WTC11 (cell line): ENCODE results near the gene SPTLC3. TPM values are rescaled to one million over a fixed set of nuclear protein-coding genes. Genes with fewer than 3 reads are reported as not detected.

ENCODE experiments used
- ATAC-seq: fragments of 200-7000 bp; cut with Tn5 transposase; 2 replicates; pipeline ENCODE4 v1.10.0; 2021; ENCODE audit warnings: mild to moderate bottlenecking, moderate library complexity
- CTCF ChIA-PET: fragments of 300-600 bp; sonication (Branson Sonifier 250); formaldehyde crosslinking; loops from one replicate; lab custom pipeline; 2021; ENCODE audit warnings: antibody characterized with exemption; lab: Charles Lee
- POLR2A ChIA-PET: fragments of 350-600 bp; sonication (Branson Sonifier 250); formaldehyde crosslinking; loops from one replicate; lab custom pipeline; 2021; ENCODE audit warnings: antibody characterized with exemption; lab: Charles Lee
- DNase-seq: peaks from one replicate; pipeline ENCODE4 v3.0.0; 2021; ENCODE audit warnings: low spot score
- H3K27ac Mint-ChIP-seq: 2 replicates; pipeline ENCODE4 v1.8.0; 2021; ENCODE audit warnings: mixed read lengths
- H3K27me3 Mint-ChIP-seq: 2 replicates; pipeline ENCODE4 v1.8.0; 2021; ENCODE audit warnings: low read depth, mild to moderate bottlenecking, moderate library complexity, mixed read lengths
- H3K36me3 Mint-ChIP-seq: 2 replicates; pipeline ENCODE4 v1.8.0; 2021; ENCODE audit warnings: mixed read lengths
- H3K4me1 Mint-ChIP-seq: 2 replicates; pipeline ENCODE4 v1.8.0; 2022; ENCODE audit warnings: mixed read lengths
- H3K4me3 Mint-ChIP-seq: 2 replicates; pipeline ENCODE4 v1.8.0; 2021; ENCODE audit warnings: mild to moderate bottlenecking, moderate library complexity, mixed read lengths
- H3K9me3 Mint-ChIP-seq: 2 replicates; pipeline ENCODE4 v1.8.0; 2021; ENCODE audit warnings: mixed read lengths
- CBFB ChIP-seq: sonication (generic); formaldehyde crosslinking; IDR thresholded peaks from 2 replicates; pipeline ENCODE4 v1.8.1; 2022; ENCODE audit warnings: mild to moderate bottlenecking, low read depth, missing genetic modification reagents
- CREM ChIP-seq: sonication (generic); formaldehyde crosslinking; IDR thresholded peaks from 2 replicates; pipeline ENCODE4 v1.8.1; 2022; ENCODE audit warnings: mild to moderate bottlenecking, missing genetic modification reagents, moderate library complexity
- GTF2I ChIP-seq: fragments of 250-450 bp; sonication (Bioruptor Pico); conservative IDR thresholded peaks from 2 replicates; pipeline ENCODE4 v1.4.0; 2021; ENCODE audit warnings: mild to moderate bottlenecking
- JUN ChIP-seq: sonication (generic); formaldehyde crosslinking; IDR thresholded peaks from 2 replicates; pipeline ENCODE4 v1.8.0; 2023; ENCODE audit warnings: mild to moderate bottlenecking, missing genetic modification reagents
- OVOL2 ChIP-seq: fragments of 250-450 bp; sonication (Bioruptor Pico); IDR thresholded peaks from 2 replicates; pipeline ENCODE4 v1.9.0; 2021; ENCODE audit warnings: mild to moderate bottlenecking, borderline replicate concordance
- ZNF138 ChIP-seq: sonication (generic); formaldehyde crosslinking; conservative IDR thresholded peaks from 2 replicates; pipeline ENCODE4 v1.8.1; 2022; ENCODE audit warnings: mild to moderate bottlenecking, moderate library complexity, missing genetic modification reagents
- ZNF219 ChIP-seq: sonication (generic); formaldehyde crosslinking; IDR thresholded peaks from 2 replicates; pipeline ENCODE4 v1.8.0; 2023; ENCODE audit warnings: missing genetic modification reagents, mild to moderate bottlenecking, borderline replicate concordance
- ZNF317 ChIP-seq: sonication (generic); formaldehyde crosslinking; IDR thresholded peaks from 2 replicates; pipeline ENCODE4 v1.8.1; 2023; ENCODE audit warnings: low read depth, mild to moderate bottlenecking, moderate library complexity, missing genetic modification reagents, borderline replicate concordance
- ZNF396 ChIP-seq: fragments of 250-450 bp; sonication (Bioruptor Pico); IDR thresholded peaks from 2 replicates; pipeline ENCODE4 v1.8.0; 2021; ENCODE audit warnings: mild to moderate bottlenecking, moderate library complexity, borderline replicate concordance
- ZNF416 ChIP-seq: fragments of 250-450 bp; sonication (Bioruptor Pico); IDR thresholded peaks from 2 replicates; pipeline ENCODE4 v1.9.0; 2021; ENCODE audit warnings: mild to moderate bottlenecking, inconsistent platforms
- ZNF423 ChIP-seq: fragments of 250-450 bp; sonication (Bioruptor Pico); IDR thresholded peaks from 2 replicates; pipeline ENCODE4 v2.1.2; 2022; ENCODE audit warnings: mild to moderate bottlenecking, moderate library complexity
- total RNA-seq: library from RNA; stranded (reverse); gene quantifications from 3 replicates; pipeline ENCODE4 v1.2.3, GENCODE V29; 2021
- TF ChIP-seq, protein P1 (sequence below): sonication (generic); formaldehyde crosslinking; IDR thresholded peaks from 2 replicates; pipeline ENCODE4 v1.8.1; 2023; ENCODE audit warnings: mild to moderate bottlenecking, missing genetic modification reagents, borderline replicate concordance
- TF ChIP-seq, protein P2 (sequence below): sonication (generic); formaldehyde crosslinking; IDR thresholded peaks from 2 replicates; pipeline ENCODE4 v1.8.0; 2023; ENCODE audit warnings: missing genetic modification reagents, mild to moderate bottlenecking, borderline replicate concordance
- TF ChIP-seq, protein P3 (sequence below): sonication (generic); formaldehyde crosslinking; IDR thresholded peaks from 2 replicates; pipeline ENCODE4 v1.8.0; 2023; ENCODE audit warnings: mild to moderate bottlenecking, missing genetic modification reagents
- TF ChIP-seq, protein P4 (sequence below): sonication (generic); formaldehyde crosslinking; conservative IDR thresholded peaks from 2 replicates; pipeline ENCODE4 v1.8.1; 2022; ENCODE audit warnings: mild to moderate bottlenecking, missing genetic modification reagents
- TF ChIP-seq, protein P5 (sequence below): sonication (generic); formaldehyde crosslinking; IDR thresholded peaks from 2 replicates; pipeline ENCODE4 v1.8.0; 2023; ENCODE audit warnings: missing genetic modification reagents
- TF ChIP-seq, protein P6 (sequence below): fragments of 250-450 bp; sonication (Bioruptor Pico); IDR thresholded peaks from 2 replicates; pipeline ENCODE4 v1.9.0; 2021; ENCODE audit warnings: moderate library complexity, mild to moderate bottlenecking, inconsistent platforms, borderline replicate concordance
- TF ChIP-seq, protein P7 (sequence below): fragments of 200-600 bp; IDR thresholded peaks from 2 replicates; pipeline ENCODE4 v1.8.0; 2022; ENCODE audit warnings: antibody characterized with exemption

SPTLC3 gene
- total RNA-seq, 1 experiment from 2014 or later: 0.13 TPM

DNA sequence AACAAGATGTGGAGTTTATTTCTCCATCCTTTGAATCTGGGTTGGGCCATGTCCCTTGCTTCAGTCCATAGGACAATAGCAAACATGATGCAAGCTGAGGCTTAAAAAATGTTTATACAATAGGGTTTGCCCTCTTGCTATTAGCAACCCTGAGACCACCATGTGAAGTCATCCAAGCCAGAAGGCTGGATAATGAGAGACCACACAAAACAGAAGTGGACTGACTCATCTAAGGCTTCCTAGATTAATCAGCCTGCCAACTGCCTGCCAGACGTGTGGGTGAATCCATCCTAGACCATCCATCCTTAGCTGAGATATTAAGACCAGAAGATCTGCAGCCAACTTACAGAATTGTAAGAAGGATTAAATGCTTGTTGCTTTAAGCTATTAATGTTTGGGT is 174.2 kb downstream of the SPTLC3 start:
- DNase-seq: no peak
- POLR2A ChIA-PET: no interaction called here
- H3K9me3 Mint-ChIP-seq: peaks cover 11% of the 10 kb centered on the region
- CTCF ChIA-PET: no interaction called here
- H3K36me3 Mint-ChIP-seq: peaks cover 6% of the 10 kb centered on the region; the same call in 1 of the 2 replicates
- H3K27me3 Mint-ChIP-seq: no peaks in the 10 kb centered on the region
- H3K27ac Mint-ChIP-seq: no peak overlapping the region
- no peak overlapping the region for H3K4me3 Mint-ChIP-seq
- TF ChIP-seq CREM (CRISPR knock-in tag): no peak
- TF ChIP-seq ZNF396 (CRISPR knock-in tag): no peak
- TF ChIP-seq, protein P1, sequence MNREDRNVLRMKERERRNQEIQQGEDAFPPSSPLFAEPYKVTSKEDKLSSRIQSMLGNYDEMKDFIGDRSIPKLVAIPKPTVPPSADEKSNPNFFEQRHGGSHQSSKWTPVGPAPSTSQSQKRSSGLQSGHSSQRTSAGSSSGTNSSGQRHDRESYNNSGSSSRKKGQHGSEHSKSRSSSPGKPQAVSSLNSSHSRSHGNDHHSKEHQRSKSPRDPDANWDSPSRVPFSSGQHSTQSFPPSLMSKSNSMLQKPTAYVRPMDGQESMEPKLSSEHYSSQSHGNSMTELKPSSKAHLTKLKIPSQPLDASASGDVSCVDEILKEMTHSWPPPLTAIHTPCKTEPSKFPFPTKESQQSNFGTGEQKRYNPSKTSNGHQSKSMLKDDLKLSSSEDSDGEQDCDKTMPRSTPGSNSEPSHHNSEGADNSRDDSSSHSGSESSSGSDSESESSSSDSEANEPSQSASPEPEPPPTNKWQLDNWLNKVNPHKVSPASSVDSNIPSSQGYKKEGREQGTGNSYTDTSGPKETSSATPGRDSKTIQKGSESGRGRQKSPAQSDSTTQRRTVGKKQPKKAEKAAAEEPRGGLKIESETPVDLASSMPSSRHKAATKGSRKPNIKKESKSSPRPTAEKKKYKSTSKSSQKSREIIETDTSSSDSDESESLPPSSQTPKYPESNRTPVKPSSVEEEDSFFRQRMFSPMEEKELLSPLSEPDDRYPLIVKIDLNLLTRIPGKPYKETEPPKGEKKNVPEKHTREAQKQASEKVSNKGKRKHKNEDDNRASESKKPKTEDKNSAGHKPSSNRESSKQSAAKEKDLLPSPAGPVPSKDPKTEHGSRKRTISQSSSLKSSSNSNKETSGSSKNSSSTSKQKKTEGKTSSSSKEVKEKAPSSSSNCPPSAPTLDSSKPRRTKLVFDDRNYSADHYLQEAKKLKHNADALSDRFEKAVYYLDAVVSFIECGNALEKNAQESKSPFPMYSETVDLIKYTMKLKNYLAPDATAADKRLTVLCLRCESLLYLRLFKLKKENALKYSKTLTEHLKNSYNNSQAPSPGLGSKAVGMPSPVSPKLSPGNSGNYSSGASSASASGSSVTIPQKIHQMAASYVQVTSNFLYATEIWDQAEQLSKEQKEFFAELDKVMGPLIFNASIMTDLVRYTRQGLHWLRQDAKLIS: no peak
- TF ChIP-seq, protein P2, sequence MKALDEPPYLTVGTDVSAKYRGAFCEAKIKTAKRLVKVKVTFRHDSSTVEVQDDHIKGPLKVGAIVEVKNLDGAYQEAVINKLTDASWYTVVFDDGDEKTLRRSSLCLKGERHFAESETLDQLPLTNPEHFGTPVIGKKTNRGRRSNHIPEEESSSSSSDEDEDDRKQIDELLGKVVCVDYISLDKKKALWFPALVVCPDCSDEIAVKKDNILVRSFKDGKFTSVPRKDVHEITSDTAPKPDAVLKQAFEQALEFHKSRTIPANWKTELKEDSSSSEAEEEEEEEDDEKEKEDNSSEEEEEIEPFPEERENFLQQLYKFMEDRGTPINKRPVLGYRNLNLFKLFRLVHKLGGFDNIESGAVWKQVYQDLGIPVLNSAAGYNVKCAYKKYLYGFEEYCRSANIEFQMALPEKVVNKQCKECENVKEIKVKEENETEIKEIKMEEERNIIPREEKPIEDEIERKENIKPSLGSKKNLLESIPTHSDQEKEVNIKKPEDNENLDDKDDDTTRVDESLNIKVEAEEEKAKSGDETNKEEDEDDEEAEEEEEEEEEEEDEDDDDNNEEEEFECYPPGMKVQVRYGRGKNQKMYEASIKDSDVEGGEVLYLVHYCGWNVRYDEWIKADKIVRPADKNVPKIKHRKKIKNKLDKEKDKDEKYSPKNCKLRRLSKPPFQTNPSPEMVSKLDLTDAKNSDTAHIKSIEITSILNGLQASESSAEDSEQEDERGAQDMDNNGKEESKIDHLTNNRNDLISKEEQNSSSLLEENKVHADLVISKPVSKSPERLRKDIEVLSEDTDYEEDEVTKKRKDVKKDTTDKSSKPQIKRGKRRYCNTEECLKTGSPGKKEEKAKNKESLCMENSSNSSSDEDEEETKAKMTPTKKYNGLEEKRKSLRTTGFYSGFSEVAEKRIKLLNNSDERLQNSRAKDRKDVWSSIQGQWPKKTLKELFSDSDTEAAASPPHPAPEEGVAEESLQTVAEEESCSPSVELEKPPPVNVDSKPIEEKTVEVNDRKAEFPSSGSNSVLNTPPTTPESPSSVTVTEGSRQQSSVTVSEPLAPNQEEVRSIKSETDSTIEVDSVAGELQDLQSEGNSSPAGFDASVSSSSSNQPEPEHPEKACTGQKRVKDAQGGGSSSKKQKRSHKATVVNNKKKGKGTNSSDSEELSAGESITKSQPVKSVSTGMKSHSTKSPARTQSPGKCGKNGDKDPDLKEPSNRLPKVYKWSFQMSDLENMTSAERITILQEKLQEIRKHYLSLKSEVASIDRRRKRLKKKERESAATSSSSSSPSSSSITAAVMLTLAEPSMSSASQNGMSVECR (CRISPR knock-in tag): no peak
- TF ChIP-seq, protein P3, sequence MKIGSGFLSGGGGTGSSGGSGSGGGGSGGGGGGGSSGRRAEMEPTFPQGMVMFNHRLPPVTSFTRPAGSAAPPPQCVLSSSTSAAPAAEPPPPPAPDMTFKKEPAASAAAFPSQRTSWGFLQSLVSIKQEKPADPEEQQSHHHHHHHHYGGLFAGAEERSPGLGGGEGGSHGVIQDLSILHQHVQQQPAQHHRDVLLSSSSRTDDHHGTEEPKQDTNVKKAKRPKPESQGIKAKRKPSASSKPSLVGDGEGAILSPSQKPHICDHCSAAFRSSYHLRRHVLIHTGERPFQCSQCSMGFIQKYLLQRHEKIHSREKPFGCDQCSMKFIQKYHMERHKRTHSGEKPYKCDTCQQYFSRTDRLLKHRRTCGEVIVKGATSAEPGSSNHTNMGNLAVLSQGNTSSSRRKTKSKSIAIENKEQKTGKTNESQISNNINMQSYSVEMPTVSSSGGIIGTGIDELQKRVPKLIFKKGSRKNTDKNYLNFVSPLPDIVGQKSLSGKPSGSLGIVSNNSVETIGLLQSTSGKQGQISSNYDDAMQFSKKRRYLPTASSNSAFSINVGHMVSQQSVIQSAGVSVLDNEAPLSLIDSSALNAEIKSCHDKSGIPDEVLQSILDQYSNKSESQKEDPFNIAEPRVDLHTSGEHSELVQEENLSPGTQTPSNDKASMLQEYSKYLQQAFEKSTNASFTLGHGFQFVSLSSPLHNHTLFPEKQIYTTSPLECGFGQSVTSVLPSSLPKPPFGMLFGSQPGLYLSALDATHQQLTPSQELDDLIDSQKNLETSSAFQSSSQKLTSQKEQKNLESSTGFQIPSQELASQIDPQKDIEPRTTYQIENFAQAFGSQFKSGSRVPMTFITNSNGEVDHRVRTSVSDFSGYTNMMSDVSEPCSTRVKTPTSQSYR: no peak
- no peak for TF ChIP-seq JUN
- no peak for TF ChIP-seq GTF2I (CRISPR knock-in tag)
- no peak for TF ChIP-seq ZNF138 (CRISPR knock-in tag)
- no peak for TF ChIP-seq ZNF317
- no peak for TF ChIP-seq ZNF423 (CRISPR knock-in tag)
- TF ChIP-seq CBFB (CRISPR knock-in tag): no peak
- TF ChIP-seq, protein P4, sequence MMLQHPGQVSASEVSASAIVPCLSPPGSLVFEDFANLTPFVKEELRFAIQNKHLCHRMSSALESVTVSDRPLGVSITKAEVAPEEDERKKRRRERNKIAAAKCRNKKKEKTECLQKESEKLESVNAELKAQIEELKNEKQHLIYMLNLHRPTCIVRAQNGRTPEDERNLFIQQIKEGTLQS (CRISPR knock-in tag): no peak
- TF ChIP-seq, protein P5, sequence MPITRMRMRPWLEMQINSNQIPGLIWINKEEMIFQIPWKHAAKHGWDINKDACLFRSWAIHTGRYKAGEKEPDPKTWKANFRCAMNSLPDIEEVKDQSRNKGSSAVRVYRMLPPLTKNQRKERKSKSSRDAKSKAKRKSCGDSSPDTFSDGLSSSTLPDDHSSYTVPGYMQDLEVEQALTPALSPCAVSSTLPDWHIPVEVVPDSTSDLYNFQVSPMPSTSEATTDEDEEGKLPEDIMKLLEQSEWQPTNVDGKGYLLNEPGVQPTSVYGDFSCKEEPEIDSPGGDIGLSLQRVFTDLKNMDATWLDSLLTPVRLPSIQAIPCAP (CRISPR knock-in tag): no peak
- no peak for TF ChIP-seq ZNF219
- TF ChIP-seq, protein P6, sequence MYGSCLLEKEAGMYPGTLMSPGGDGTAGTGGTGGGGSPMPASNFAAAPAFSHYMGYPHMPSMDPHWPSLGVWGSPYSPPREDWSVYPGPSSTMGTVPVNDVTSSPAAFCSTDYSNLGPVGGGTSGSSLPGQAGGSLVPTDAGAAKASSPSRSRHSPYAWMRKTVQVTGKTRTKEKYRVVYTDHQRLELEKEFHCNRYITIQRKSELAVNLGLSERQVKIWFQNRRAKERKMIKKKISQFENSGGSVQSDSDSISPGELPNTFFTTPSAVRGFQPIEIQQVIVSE: no peak
- TF ChIP-seq OVOL2: no peak
- TF ChIP-seq, protein P7, sequence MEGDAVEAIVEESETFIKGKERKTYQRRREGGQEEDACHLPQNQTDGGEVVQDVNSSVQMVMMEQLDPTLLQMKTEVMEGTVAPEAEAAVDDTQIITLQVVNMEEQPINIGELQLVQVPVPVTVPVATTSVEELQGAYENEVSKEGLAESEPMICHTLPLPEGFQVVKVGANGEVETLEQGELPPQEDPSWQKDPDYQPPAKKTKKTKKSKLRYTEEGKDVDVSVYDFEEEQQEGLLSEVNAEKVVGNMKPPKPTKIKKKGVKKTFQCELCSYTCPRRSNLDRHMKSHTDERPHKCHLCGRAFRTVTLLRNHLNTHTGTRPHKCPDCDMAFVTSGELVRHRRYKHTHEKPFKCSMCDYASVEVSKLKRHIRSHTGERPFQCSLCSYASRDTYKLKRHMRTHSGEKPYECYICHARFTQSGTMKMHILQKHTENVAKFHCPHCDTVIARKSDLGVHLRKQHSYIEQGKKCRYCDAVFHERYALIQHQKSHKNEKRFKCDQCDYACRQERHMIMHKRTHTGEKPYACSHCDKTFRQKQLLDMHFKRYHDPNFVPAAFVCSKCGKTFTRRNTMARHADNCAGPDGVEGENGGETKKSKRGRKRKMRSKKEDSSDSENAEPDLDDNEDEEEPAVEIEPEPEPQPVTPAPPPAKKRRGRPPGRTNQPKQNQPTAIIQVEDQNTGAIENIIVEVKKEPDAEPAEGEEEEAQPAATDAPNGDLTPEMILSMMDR: no peak
- TF ChIP-seq ZNF416 (CRISPR knock-in tag): no peak
- TF ChIP-seq, all 79 proteins: peak for 0
- H3K4me1 Mint-ChIP-seq: peaks cover 24% of the 10 kb centered on the region
- no peak for ATAC-seq
